ENCODE data around the gene ZNF184.

GRCh38 chr6:27505209-27506027 lies 32.5 kb upstream of the ZNF184 start:
- no peak for TF ChIP-seq CTCF (IDR thresholded peaks at IDR 0.05; ENCODE audit: low read length)
- no peak for TF ChIP-seq EZH2 (IDR thresholded peaks at IDR 0.05; ENCODE audit: borderline replicate concordance, low read length)

Measured in OCI-LY1 (cell line).